ENCODE results near the gene TWIST2. TPM values are rescaled to one million over a fixed set of nuclear protein-coding genes. Genes with fewer than 3 reads are reported as not detected.

The TWIST2 gene
- total and polyA plus RNA-seq, 4 donors, result 2.2 to 9.1 (median 4.3) TPM

DNA sequence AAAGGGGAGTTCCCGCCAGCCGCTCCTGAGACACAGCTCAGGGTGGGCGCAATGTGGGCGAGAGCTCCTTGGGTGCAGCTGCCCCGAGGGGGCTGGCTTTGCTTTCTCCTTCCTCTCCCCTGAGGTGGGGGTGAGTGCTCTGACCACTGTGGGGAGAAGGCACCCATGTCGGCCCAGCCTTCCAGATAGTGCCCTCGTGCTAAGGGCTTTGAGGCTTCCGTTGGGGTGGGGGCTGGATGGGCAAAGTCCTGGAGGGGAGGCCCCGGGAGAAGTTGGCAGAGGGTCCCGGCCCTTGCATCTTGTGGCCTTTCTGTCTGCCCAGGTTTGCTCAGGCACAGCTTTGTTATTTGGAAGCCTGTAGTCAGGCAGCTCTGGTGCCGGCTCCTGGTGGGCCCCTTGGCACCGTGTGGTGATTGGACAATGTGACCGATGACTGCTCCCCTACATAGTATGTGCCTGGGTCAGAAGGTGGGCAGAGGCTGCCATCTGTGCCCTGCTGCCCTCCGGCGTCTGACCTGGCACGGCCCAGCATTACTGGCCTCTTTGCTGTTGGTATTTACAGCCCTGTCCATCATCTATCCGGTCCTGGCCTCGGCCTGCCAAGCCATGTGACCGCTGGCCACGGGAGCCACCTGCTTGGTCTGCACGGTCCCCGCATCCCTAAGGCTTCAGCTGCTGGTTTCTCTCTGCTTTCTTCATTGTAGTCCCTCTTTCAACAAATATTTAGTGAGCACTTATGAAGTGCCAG, 50.8 kb downstream of the TWIST2 start:
- no peaks in the 10 kb centered on the region for H3K27me3 ChIP-seq (ENCODE audit: control insufficient read depth, insufficient read depth, low read length)
- H3K36me3 ChIP-seq (ENCODE audit: control insufficient read depth, insufficient read depth, low read length), result no peaks in the 10 kb centered on the region
- WGBS (ENCODE audit: insufficient coverage), result 86% methylated on average over 21 of the region's 22 CpGs
- H3K4me3 ChIP-seq (ENCODE audit: low read depth, low read length), result no peak overlapping the region
- DNase-seq (ENCODE audit: low read depth in 4 of 6, low spot score in 6 of 6), result no peak
- no peak overlapping the region for H3K27ac ChIP-seq (ENCODE audit: low read depth, low read length)
- no peaks in the 10 kb centered on the region for H3K9me3 ChIP-seq (ENCODE audit: control insufficient read depth, insufficient read depth, low read length)
- peaks cover 41% of the 10 kb centered on the region for H3K4me1 ChIP-seq (ENCODE audit: control insufficient read depth, insufficient read depth, low read length)

DNA sequence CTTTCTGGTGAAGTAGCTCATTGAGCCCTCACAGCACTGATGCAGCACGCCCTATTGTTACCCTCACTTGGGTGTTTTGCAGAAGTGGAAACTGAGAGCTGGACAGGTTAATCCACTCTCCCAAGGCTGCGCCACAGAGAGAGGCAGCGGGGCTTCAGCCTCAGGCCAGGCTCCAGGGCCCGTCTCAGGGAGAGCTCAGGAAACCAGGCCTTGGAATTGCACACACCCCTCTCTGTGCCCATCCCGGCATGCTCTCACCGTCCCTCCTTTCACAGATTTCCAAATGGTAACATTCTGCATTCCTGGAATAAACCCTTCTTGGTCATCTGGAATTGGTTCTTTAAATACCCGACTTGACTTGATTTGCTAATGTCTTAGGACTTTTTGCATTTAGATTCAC, 51.5 kb downstream of the TWIST2 start:
- Histone ChIP-seq H3K4me1 (ENCODE audit: control insufficient read depth, insufficient read depth, low read length) (peaks cover 36% of the 10 kb centered on the region), H3K4me3 (ENCODE audit: low read depth, low read length) (no peak overlapping the region), H3K27me3 (ENCODE audit: control insufficient read depth, insufficient read depth, low read length) (no peaks in the 10 kb centered on the region), H3K36me3 (ENCODE audit: control insufficient read depth, insufficient read depth, low read length) (no peaks in the 10 kb centered on the region), H3K27ac (ENCODE audit: low read depth, low read length) (no peak overlapping the region), H3K9me3 (ENCODE audit: control insufficient read depth, insufficient read depth, low read length) (no peaks in the 10 kb centered on the region)
- no peak for DNase-seq (ENCODE audit: low read depth in 4 of 6, low spot score in 6 of 6)
- 97% methylated on average over 7 of the region's 7 CpGs for WGBS (ENCODE audit: insufficient coverage)

DNA sequence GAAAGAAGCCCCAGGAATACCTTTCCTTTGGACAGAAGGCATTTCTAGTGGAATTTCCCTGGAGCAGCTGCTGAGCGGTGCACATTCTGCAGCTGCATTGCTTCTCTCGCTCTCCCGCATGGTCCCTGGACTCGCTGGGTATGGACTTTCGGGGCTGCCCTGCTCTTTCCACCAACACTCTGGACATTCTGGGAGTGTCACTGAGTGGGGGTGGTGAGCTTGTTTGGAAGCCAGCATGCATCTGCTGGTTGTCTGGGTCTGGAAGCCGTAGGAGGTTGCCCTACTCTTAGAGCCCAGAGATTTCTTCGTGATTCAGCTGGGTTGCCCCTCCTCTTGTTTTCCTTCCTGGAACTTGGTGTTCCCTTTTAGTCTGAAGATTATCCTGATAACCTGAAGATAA, 52.6 kb downstream of the TWIST2 start:
- Histone ChIP-seq H3K9me3 (ENCODE audit: control insufficient read depth, insufficient read depth, low read length) (no peaks in the 10 kb centered on the region), H3K36me3 (ENCODE audit: control insufficient read depth, insufficient read depth, low read length) (no peaks in the 10 kb centered on the region), H3K4me1 (ENCODE audit: control insufficient read depth, insufficient read depth, low read length) (peaks cover 25% of the 10 kb centered on the region), H3K27ac (ENCODE audit: low read depth, low read length) (no peak overlapping the region), H3K4me3 (ENCODE audit: low read depth, low read length) (no peak overlapping the region), H3K27me3 (ENCODE audit: control insufficient read depth, insufficient read depth, low read length) (no peaks in the 10 kb centered on the region)
- whole genome bisulfite sequencing (ENCODE audit: insufficient coverage), result 62% methylated on average over 3 of the region's 7 CpGs
- DNase-seq (ENCODE audit: low read depth in 4 of 6, low spot score in 6 of 6), result no peak

DNA sequence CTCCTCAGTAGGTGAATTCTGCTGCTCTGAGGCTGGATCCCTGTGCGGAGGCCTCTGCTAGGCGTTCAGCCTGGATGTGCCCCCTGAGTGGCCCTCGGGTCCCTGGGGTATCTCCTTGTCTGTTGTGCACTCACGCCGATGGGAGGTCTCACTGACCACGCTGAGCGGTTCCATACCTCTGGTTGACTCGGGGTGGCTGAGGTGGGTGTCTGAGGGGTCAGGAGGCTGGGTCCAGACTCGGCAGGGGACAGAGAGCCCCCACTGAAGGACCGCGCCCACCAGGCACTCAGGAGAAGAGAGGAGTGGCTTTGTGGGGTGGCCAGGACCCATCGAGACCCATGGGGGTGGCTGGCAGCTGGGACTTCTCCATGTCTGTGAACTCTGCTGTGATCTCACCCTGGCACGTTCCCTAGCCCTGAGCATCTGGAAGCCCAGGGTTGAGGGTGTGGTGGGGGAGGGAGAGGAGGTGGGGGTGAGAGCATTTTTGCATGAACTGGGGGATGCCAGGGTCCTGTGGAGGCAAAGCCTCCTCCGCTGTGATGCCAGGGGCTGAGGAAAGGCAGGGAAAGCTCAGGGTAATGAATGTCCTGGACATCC, 53.7 kb downstream of the TWIST2 start:
- H3K27ac ChIP-seq (ENCODE audit: low read depth, low read length), result no peak overlapping the region
- WGBS (ENCODE audit: insufficient coverage), result 86% methylated on average over 14 of the region's 14 CpGs

DNA sequence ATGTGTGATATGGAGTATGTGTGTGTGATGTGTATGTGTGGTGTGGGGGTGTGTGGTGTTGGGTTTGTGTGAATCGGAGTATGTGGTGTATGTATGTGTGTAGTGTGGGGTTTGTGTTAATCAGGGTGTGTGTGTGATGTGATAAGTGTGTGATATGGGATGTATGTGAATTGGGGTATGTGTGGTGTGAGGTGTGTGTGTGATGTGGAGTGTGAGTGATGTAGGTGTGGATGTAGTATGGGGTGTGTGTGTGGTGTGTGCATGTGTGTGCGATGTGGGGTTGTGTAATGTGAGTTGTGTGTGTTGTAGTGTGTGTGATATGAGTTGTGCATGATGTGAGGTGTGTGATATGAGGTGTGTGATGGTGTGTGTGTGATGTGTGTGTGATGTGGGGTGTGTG, 54.4 kb downstream of the TWIST2 start:
- H3K36me3 ChIP-seq (ENCODE audit: control insufficient read depth, insufficient read depth, low read length), result no peaks in the 10 kb centered on the region
- WGBS (ENCODE audit: insufficient coverage), result 96% methylated on average over 2 of the region's 2 CpGs
- no peak overlapping the region for H3K4me3 ChIP-seq (ENCODE audit: low read depth, low read length)
- H3K4me1 ChIP-seq (ENCODE audit: control insufficient read depth, insufficient read depth, low read length), result peaks cover 13% of the 10 kb centered on the region
- H3K27ac ChIP-seq (ENCODE audit: low read depth, low read length), result no peak overlapping the region
- no peaks in the 10 kb centered on the region for H3K27me3 ChIP-seq (ENCODE audit: control insufficient read depth, insufficient read depth, low read length)
- no peaks in the 10 kb centered on the region for H3K9me3 ChIP-seq (ENCODE audit: control insufficient read depth, insufficient read depth, low read length)
- no peak for DNase-seq (ENCODE audit: low read depth in 4 of 6, low spot score in 6 of 6)

More for the DNA sequence above, 53.7 kb downstream of the TWIST2 start:
- Histone ChIP-seq H3K36me3 (ENCODE audit: control insufficient read depth, insufficient read depth, low read length) (no peaks in the 10 kb centered on the region), H3K4me1 (ENCODE audit: control insufficient read depth, insufficient read depth, low read length) (peaks cover 16% of the 10 kb centered on the region), H3K4me3 (ENCODE audit: low read depth, low read length) (no peak overlapping the region), H3K9me3 (ENCODE audit: control insufficient read depth, insufficient read depth, low read length) (no peaks in the 10 kb centered on the region), H3K27me3 (ENCODE audit: control insufficient read depth, insufficient read depth, low read length) (no peaks in the 10 kb centered on the region)
- DNase-seq (ENCODE audit: low read depth in 4 of 6, low spot score in 6 of 6), result no peak

DNA sequence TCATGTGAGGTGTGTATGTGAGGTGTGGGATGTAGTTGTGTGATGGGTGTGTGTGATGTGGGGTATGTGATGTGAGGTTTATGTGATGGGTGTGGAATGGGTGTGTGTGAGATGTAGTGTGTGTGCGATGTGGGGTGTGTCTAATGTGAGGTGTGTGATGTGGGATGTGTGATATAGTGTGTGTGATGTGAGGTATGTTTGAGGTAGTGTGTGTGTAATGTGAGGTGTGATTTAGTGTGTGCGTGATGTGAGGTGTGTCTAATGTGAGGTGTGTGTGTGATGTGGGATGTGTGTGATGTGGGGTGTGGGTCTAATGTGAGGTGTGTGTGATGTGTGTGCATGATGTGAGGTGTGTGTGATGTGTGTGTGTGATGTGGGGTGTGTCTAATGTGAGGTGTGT, 55.3 kb downstream of the TWIST2 start:
- H3K27me3 ChIP-seq (ENCODE audit: control insufficient read depth, insufficient read depth, low read length), result no peaks in the 10 kb centered on the region
- 100% methylated on average over 2 of the region's 2 CpGs for WGBS (ENCODE audit: insufficient coverage)
- no peak for DNase-seq (ENCODE audit: low read depth in 4 of 6, low spot score in 6 of 6)
- no peak overlapping the region for H3K4me3 ChIP-seq (ENCODE audit: low read depth, low read length)
- H3K4me1 ChIP-seq (ENCODE audit: control insufficient read depth, insufficient read depth, low read length), result peaks cover 7% of the 10 kb centered on the region
- H3K9me3 ChIP-seq (ENCODE audit: control insufficient read depth, insufficient read depth, low read length), result no peaks in the 10 kb centered on the region
- no peak overlapping the region for H3K27ac ChIP-seq (ENCODE audit: low read depth, low read length)
- H3K36me3 ChIP-seq (ENCODE audit: control insufficient read depth, insufficient read depth, low read length), result no peaks in the 10 kb centered on the region

DNA sequence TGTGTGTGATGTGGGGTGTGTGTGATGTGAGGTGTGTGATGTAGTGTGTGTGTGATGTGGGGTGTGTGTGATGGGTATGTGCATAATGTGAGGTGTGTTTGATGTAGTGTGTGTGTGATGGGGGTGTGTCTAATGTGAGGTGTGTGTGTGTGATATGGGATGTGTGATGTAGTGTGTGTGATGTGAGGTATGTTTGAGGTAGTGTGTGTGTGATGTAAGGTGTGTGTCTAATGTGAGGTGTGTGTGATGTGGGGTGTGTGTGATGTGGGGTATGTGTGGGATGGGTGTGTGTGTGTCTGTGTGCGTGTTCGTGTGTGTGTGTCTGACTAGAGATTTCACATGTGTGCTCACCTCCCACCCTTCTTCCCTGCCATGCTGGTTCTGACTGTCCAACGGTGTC, 56.3 kb downstream of the TWIST2 start:
- H3K36me3 ChIP-seq (ENCODE audit: control insufficient read depth, insufficient read depth, low read length), result peaks cover under 1% of the 10 kb centered on the region
- 86% methylated on average over 1 of the region's 3 CpGs for WGBS (ENCODE audit: insufficient coverage)
- no peaks in the 10 kb centered on the region for H3K27me3 ChIP-seq (ENCODE audit: control insufficient read depth, insufficient read depth, low read length)
- H3K4me3 ChIP-seq (ENCODE audit: low read depth, low read length), result no peak overlapping the region
- peaks cover 3% of the 10 kb centered on the region for H3K4me1 ChIP-seq (ENCODE audit: control insufficient read depth, insufficient read depth, low read length)
- no peak overlapping the region for H3K27ac ChIP-seq (ENCODE audit: low read depth, low read length)
- DNase-seq (ENCODE audit: low read depth in 4 of 6, low spot score in 6 of 6), result no peak
- no peaks in the 10 kb centered on the region for H3K9me3 ChIP-seq (ENCODE audit: control insufficient read depth, insufficient read depth, low read length)

DNA sequence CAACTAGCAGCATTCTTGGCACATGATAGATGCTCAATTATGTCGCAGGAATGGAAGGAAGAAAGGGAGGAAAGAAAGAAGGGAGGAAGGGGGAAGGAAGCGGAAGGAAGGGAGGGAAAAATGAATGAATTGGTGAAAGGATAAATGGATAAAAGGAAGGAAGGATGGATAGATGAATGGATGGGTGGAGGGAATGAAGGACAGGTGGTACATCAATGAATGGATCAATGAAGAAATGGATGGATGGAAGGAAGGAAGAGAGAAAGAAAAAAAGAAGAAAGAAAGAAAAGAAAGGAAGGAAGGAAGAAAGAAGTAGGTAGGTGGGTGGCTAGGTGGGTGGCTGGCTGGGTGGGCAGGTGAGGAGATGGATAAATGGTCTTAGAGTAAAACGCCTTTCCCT, 56.8 kb downstream of the TWIST2 start:
- Histone ChIP-seq H3K36me3 (ENCODE audit: control insufficient read depth, insufficient read depth, low read length) (peaks cover 3% of the 10 kb centered on the region), H3K4me1 (ENCODE audit: control insufficient read depth, insufficient read depth, low read length) (peaks cover 9% of the 10 kb centered on the region), H3K9me3 (ENCODE audit: control insufficient read depth, insufficient read depth, low read length) (no peaks in the 10 kb centered on the region), H3K4me3 (ENCODE audit: low read depth, low read length) (no peak overlapping the region), H3K27me3 (ENCODE audit: control insufficient read depth, insufficient read depth, low read length) (no peaks in the 10 kb centered on the region), H3K27ac (ENCODE audit: low read depth, low read length) (no peak overlapping the region)
- no peak for DNase-seq (ENCODE audit: low read depth in 4 of 6, low spot score in 6 of 6)
- WGBS (ENCODE audit: insufficient coverage), result 92% methylated on average over 2 of the region's 3 CpGs

DNA sequence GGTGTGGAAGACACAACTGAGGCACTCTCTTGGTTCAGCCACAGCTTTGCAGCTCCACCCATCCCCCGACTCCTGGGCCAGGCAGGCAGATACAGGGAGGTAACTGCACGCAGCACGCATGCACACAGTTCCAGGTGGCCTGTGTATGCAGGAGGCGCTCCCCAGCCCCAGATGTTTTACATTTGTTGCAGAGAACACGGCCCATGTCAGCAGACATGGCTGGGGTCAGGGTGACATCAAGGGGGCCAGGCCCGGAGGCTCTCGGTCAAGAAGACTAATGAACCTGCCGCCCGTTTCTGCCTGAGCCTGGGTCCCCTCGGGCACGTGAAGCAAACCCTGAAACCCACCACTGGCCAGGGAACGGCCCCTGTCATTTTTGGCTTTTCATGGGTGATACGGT, 57.3 kb downstream of the TWIST2 start:
- no peak for DNase-seq (ENCODE audit: low read depth in 4 of 6, low spot score in 6 of 6)
- Histone ChIP-seq H3K27me3 (ENCODE audit: control insufficient read depth, insufficient read depth, low read length) (no peaks in the 10 kb centered on the region), H3K4me1 (ENCODE audit: control insufficient read depth, insufficient read depth, low read length) (peaks cover 10% of the 10 kb centered on the region), H3K4me3 (ENCODE audit: low read depth, low read length) (no peak overlapping the region), H3K9me3 (ENCODE audit: control insufficient read depth, insufficient read depth, low read length) (no peaks in the 10 kb centered on the region), H3K36me3 (ENCODE audit: control insufficient read depth, insufficient read depth, low read length) (peaks cover 3% of the 10 kb centered on the region), H3K27ac (ENCODE audit: low read depth, low read length) (no peak overlapping the region)
- WGBS (ENCODE audit: insufficient coverage), result 74% methylated on average over 13 of the region's 13 CpGs

DNA sequence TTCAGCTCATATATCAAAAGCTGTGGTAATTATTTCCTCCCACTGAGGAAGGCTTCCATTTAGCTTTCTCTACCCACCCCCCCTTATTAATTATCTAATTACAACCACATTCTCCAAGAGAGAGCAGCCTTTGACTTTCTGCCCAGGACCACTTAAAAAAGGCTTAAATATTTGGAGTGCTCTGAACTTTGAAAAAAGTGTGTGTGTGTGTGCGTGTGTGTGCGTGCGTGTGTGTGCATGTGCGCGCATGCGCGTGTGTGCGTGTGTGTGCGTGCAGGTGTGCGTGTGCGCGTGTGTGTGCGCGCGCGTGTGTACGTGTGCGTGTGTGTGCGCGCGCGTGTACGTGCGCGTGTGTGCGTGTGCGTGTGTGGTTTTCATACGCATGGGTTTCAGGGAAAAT, 57.8 kb downstream of the TWIST2 start:
- WGBS (ENCODE audit: insufficient coverage), result 96% methylated on average over 28 of the region's 28 CpGs
- Histone ChIP-seq H3K4me1 (ENCODE audit: control insufficient read depth, insufficient read depth, low read length) (peaks cover 10% of the 10 kb centered on the region), H3K36me3 (ENCODE audit: control insufficient read depth, insufficient read depth, low read length) (peaks cover 3% of the 10 kb centered on the region), H3K4me3 (ENCODE audit: low read depth, low read length) (no peak overlapping the region), H3K9me3 (ENCODE audit: control insufficient read depth, insufficient read depth, low read length) (no peaks in the 10 kb centered on the region), H3K27ac (ENCODE audit: low read depth, low read length) (no peak overlapping the region), H3K27me3 (ENCODE audit: control insufficient read depth, insufficient read depth, low read length) (no peaks in the 10 kb centered on the region)
- no peak for DNase-seq (ENCODE audit: low read depth in 4 of 6, low spot score in 6 of 6)

Data from spinal cord (tissue), 10 donors.